H1 (cell line): ENCODE data around the gene ARL14EPL. TPM values are rescaled to one million over a fixed set of nuclear protein-coding genes. Genes with fewer than 3 reads are reported as not detected.

Experiments
- CTCF ChIA-PET: fragments of 300-600 bp; sonication (Branson Sonifier 250); formaldehyde crosslinking; loops from one replicate; lab custom pipeline; 2021; ENCODE audit not compliant: partially characterized antibody; lab: Charles Lee
- POLR2A ChIA-PET: fragments of 300-600 bp; sonication (Branson Sonifier 250); formaldehyde crosslinking; loops from one replicate; lab custom pipeline; 2021; ENCODE audit warnings: inconsistent platforms; ENCODE audit not compliant: partially characterized antibody; lab: Charles Lee
- DNase-seq, 2 experiments: peaks; one replicate each; pipeline versions ENCODE4 v3.0.0 to v3.0.0-alpha.2; 2010 to 2022; ENCODE audit warnings: low spot score in 2 of 2, low read depth in 1 of 2, mixed read lengths in 1 of 2
- FAIRE-seq: peaks from 2 replicates; lab custom pipeline; 2011; peaks lifted over from hg19 to GRCh38; lab: Jason Lieb, UNC
- H2AFZ ChIP-seq: 2 replicates; pipeline ENCODE4 v1.8.1; 2012; ENCODE audit warnings: low read length, inconsistent platforms
- H2AK5ac ChIP-seq: 2 replicates; pipeline ENCODE4 v1.6.1; 2013; ENCODE audit warnings: low read depth, low read length
- H2BK120ac ChIP-seq: replicated peaks from 2 replicates; pipeline ENCODE3; 2013; ENCODE audit warnings: low read depth, low read length, inconsistent platforms
- H2BK12ac ChIP-seq: 2 replicates; pipeline ENCODE4 v1.6.1; 2013; ENCODE audit warnings: low read depth, low read length
- H2BK15ac ChIP-seq: 2 replicates; pipeline ENCODE4 v1.6.1; 2013; ENCODE audit warnings: low read length
- H2BK20ac ChIP-seq: 2 replicates; pipeline ENCODE4 v1.6.1; 2013; ENCODE audit warnings: low read length
- H2BK5ac ChIP-seq: 2 replicates; pipeline ENCODE4 v1.6.1; 2013; ENCODE audit warnings: low read depth, low read length
- H3K14ac ChIP-seq: 2 replicates; pipeline ENCODE4 v1.6.1; 2013; ENCODE audit warnings: inconsistent platforms; ENCODE audit not compliant: insufficient read length
- H3K18ac ChIP-seq: 2 replicates; pipeline ENCODE4 v1.6.1; 2013; ENCODE audit warnings: low read length; ENCODE audit errors: extremely low read depth
- H3K23ac ChIP-seq: 2 replicates; pipeline ENCODE4 v1.6.1; 2013; ENCODE audit warnings: inconsistent platforms; ENCODE audit not compliant: insufficient read length
- H3K23me2 ChIP-seq: 2 replicates; pipeline ENCODE4 v1.6.1; 2013; ENCODE audit warnings: low read depth, low read length
- H3K27ac ChIP-seq: 2 replicates; pipeline ENCODE4 v1.6.1; 2011; ENCODE audit warnings: low read depth, low read length, inconsistent platforms
- H3K27me3 ChIP-seq, 4 experiments: replicated peaks in 1 of 4; 1 replicate in 1 of 4; 2 replicates in 3 of 4; pipeline versions ENCODE4 v1.6.1 to v1.8.1; 2011 to 2013; ENCODE audit warnings: low read length in 3 of 4, mild to moderate bottlenecking in 3 of 4, inconsistent platforms in 2 of 4, mixed read lengths in 2 of 4, moderate library complexity in 1 of 4; ENCODE audit not compliant: control insufficient read depth in 3 of 4, insufficient read depth in 3 of 4; ENCODE audit errors: extremely low read depth in 1 of 4
- H3K36me3 ChIP-seq, 4 experiments: 2 replicates each; pipeline versions ENCODE4 v1.6.1 to v1.8.1; 2011 to 2013; ENCODE audit warnings: mild to moderate bottlenecking in 4 of 4, low read length in 3 of 4, moderate library complexity in 2 of 4, control low read depth in 1 of 4, inconsistent platforms in 1 of 4; ENCODE audit not compliant: insufficient read depth in 4 of 4, control insufficient read depth in 2 of 4
- H3K4ac ChIP-seq: replicated peaks from 2 replicates; pipeline ENCODE3; 2013; ENCODE audit warnings: low read length, low read depth, mixed read lengths, inconsistent platforms; ENCODE audit not compliant: insufficient read length
- H3K4me1 ChIP-seq, 4 experiments: replicated peaks in 1 of 4; 1 replicate in 1 of 4; 2 replicates in 3 of 4; pipeline versions ENCODE4 v1.6.1 to v1.8.1; 2011 to 2013; ENCODE audit warnings: low read length in 3 of 4, inconsistent platforms in 2 of 4, mixed read lengths in 1 of 4; ENCODE audit not compliant: insufficient read depth in 4 of 4, control insufficient read depth in 3 of 4
- H3K4me2 ChIP-seq, 2 experiments: 2 replicates each; pipeline versions ENCODE4 v1.6.1 to v1.8.1; 2011 to 2013; ENCODE audit warnings: low read depth in 2 of 2, low read length in 2 of 2, control low read depth in 1 of 2, inconsistent platforms in 1 of 2, mild to moderate bottlenecking in 1 of 2; ENCODE audit not compliant: insufficient read depth in 1 of 2
- H3K4me3 ChIP-seq, 4 experiments: fragments of 200-600, 300-600 bp in 1 of 4; sonication (generic), shearing (Covaris generic), sonication (Bioruptor Twin) in 1 of 4; 2 replicates each; pipeline versions ENCODE4 v1.5.1 to v1.8.1; 2011 to 2016; ENCODE audit warnings: low read length in 4 of 4, low read depth in 3 of 4, control low read depth in 2 of 4, inconsistent platforms in 2 of 4, mild to moderate bottlenecking in 2 of 4, mixed read lengths in 1 of 4, moderate library complexity in 1 of 4; ENCODE audit not compliant: insufficient read depth in 2 of 4; ENCODE audit errors: extremely low read depth in 1 of 4
- H3K56ac ChIP-seq: replicated peaks from 2 replicates; pipeline ENCODE3; 2013; ENCODE audit warnings: low read depth, mild to moderate bottlenecking, mixed read lengths, low read length, inconsistent platforms; ENCODE audit not compliant: insufficient read length
- H3K79me1 ChIP-seq: 2 replicates; pipeline ENCODE4 v1.6.1; 2013; ENCODE audit warnings: low read depth, low read length, control low read depth
- H3K79me2 ChIP-seq, 2 experiments: 2 replicates each; pipeline versions ENCODE4 v1.6.1 to v1.8.1; 2012 to 2013; ENCODE audit warnings: low read length in 2 of 2, mild to moderate bottlenecking in 2 of 2, inconsistent platforms in 1 of 2; ENCODE audit not compliant: insufficient read depth in 2 of 2, control insufficient read depth in 1 of 2
- H3K9ac ChIP-seq, 4 experiments: replicated peaks in 1 of 4; 1 replicate in 1 of 4; 2 replicates in 3 of 4; pipeline versions ENCODE4 v1.6.1 to v1.8.1; 2011 to 2013; ENCODE audit warnings: low read depth in 3 of 4, low read length in 3 of 4, control low read depth in 2 of 4, mild to moderate bottlenecking in 2 of 4, moderate library complexity in 2 of 4, inconsistent platforms in 1 of 4; ENCODE audit errors: extremely low read depth in 1 of 4
- H3K9me3 ChIP-seq, 2 experiments: 2 replicates each; pipeline versions ENCODE4 v1.6.1 to v1.8.1; 2012 to 2013; ENCODE audit warnings: mild to moderate bottlenecking in 2 of 2, moderate library complexity in 2 of 2, control low read depth in 1 of 2, inconsistent platforms in 1 of 2, low read depth in 1 of 2, low read length in 1 of 2, mixed read lengths in 1 of 2; ENCODE audit not compliant: insufficient read depth in 2 of 2
- H4K20me1 ChIP-seq, 2 experiments: replicated peaks in 1 of 2; 2 replicates each; pipeline versions ENCODE3 to v1.8.1; 2011 to 2013; ENCODE audit warnings: inconsistent platforms in 2 of 2, low read length in 2 of 2, mild to moderate bottlenecking in 1 of 2; ENCODE audit not compliant: insufficient read depth in 2 of 2, control insufficient read depth in 1 of 2
- H4K5ac ChIP-seq: 2 replicates; pipeline ENCODE4 v1.6.1; 2013; ENCODE audit warnings: low read length, low read depth, mixed read lengths, inconsistent platforms; ENCODE audit not compliant: insufficient read length
- H4K8ac ChIP-seq: 2 replicates; pipeline ENCODE4 v1.8.0; 2013; ENCODE audit warnings: mild to moderate bottlenecking, moderate library complexity, low read length, inconsistent platforms; ENCODE audit not compliant: insufficient read depth; ENCODE audit errors: extremely low read depth
- H4K91ac ChIP-seq: replicated peaks from 2 replicates; pipeline ENCODE3; 2013; ENCODE audit warnings: low read length, mixed read lengths, inconsistent platforms; ENCODE audit not compliant: insufficient read length
- BCL11A ChIP-seq, 2 experiments: IDR thresholded peaks; one replicate each; pipeline ENCODE4 v1.6.1; 2011; ENCODE audit warnings: low read depth in 2 of 2, low read length in 2 of 2, mild to moderate bottlenecking in 2 of 2
- E2F6 ChIP-seq: IDR thresholded peaks from 2 replicates; pipeline ENCODE4 v1.6.1; 2012; ENCODE audit warnings: inconsistent platforms
- GABPA ChIP-seq: IDR thresholded peaks from 2 replicates; pipeline ENCODE4 v1.6.1; 2011; ENCODE audit warnings: mild to moderate bottlenecking, low read length, moderate library complexity, borderline replicate concordance; ENCODE audit not compliant: insufficient read depth
- KDM1A ChIP-seq: fragments of 200-600, 300-600 bp; sonication (generic); IDR thresholded peaks from 2 replicates; pipeline ENCODE4 v1.7.1; 2016; ENCODE audit warnings: mild to moderate bottlenecking, low read length, borderline replicate concordance
- WGBS, 2 experiments: shearing (Covaris generic) in 1 of 2; methylation state at CpG; one replicate each; pipeline versions ENCODE4 v1.1.6 to v1.1.7; 2013 to 2015; ENCODE audit warnings: low lambda C conversion rate in 2 of 2, mixed read lengths in 2 of 2, inconsistent platforms in 1 of 2, low coverage in 1 of 2, missing lambda C conversion rate in 1 of 2; ENCODE audit not compliant: insufficient replicate concordance in 2 of 2, insufficient coverage in 1 of 2, insufficient read length in 1 of 2; ENCODE audit errors: extremely low coverage in 1 of 2, missing lambda C conversion rate in 1 of 2; 5-methylcytosine and 5-hydroxymethylcytosine counted together
- polyA plus RNA-seq, 7 experiments: library from polyadenylated mRNA; depleted of rRNA in 3 of 7; stranded (reverse) in 5 of 7; unstranded in 2 of 7; fragments of >200 nt in 5 of 7; fragments of 200-250 nt in 2 of 7; gene quantifications; 1 replicate in 5 of 7; 2 replicates in 1 of 7; 4 replicates in 1 of 7; pipeline versions ENCODE4 v1.2.1 to v1.2.3, GENCODE V29; 2011 to 2013; ENCODE audit warnings: missing spikeins in 2 of 7, mixed read lengths in 2 of 7
- total RNA-seq: library from RNA; stranded (reverse); fragmentation: NEBNext Ultra II Directional; extraction: Animal tissue kit (Norgen Biotek cat#: 25700); gene quantifications from 2 replicates; pipeline ENCODE4 v1.2.1, GENCODE V29; 2021

The ARL14EPL gene
- total and polyA plus RNA-seq, 2 of the 8 experiments (the other 6 are each of a cell fraction or from before 2014, with no cell fraction given): not detected

- Histone ChIP-seq H3K23ac (no peak overlapping the region), H2BK120ac (no peak overlapping the region), H3K9me3 (no peaks in the 10 kb centered on the region), H3K4me2 (no peak overlapping the region), H2AK5ac (no peak overlapping the region), H3K56ac (no peak overlapping the region), H3K4ac (no peak overlapping the region), H2BK5ac (no peak overlapping the region), H2BK15ac (no peak overlapping the region), H2BK20ac (no peak overlapping the region), H3K4me1 (peaks cover 0 to 6% (median 0%) of the 10 kb centered on the region in 4 experiments; a peak in 1 of 7 replicates), H2BK12ac (no peak overlapping the region), H3K9ac (no peak overlapping the region), H2AFZ (no peak overlapping the region), H4K8ac (no peak overlapping the region), H4K5ac (no peak overlapping the region), H3K23me2 (no peaks in the 10 kb centered on the region), H4K20me1 (no peaks in the 10 kb centered on the region), H3K18ac (no peak overlapping the region), H3K4me3 (no peak overlapping the region), H3K14ac (no peak overlapping the region), H3K36me3 (no peaks in the 10 kb centered on the region), H3K79me1 (no peaks in the 10 kb centered on the region), H3K79me2 (no peaks in the 10 kb centered on the region), H3K27ac (no peak overlapping the region), H4K91ac (no peak overlapping the region), H3K27me3 (no peaks in the 10 kb centered on the region; a peak in 1 of 7 replicates)
- DNase-seq (no peak), FAIRE-seq (no peak)
- CTCF ChIA-PET: interaction anchor here (0.9 to 2.3 kb wide), 4 partner anchors 34 to 460 kb away, joined by 3 to 15 read pairs (median 4); no protein-coding TSS in a partner anchor
- POLR2A ChIA-PET: no interaction called here
- 91% methylated on average over 5 of the region's 5 CpGs; no CpG with 5 or more reads in 1 of the 2 experiments for WGBS, 2 experiments
- TF ChIP-seq BCL11A (IDR thresholded peaks at IDR 0.05; ENCODE audit: low read depth in 2 of 2, low read length in 2 of 2) (no peak), KDM1A (no peak), GABPA (no peak), E2F6 (no peak)
Measured at GRCh38 chr5:116035123-116035522, 2.9 kb downstream of the ARL14EPL start.
